HG02852 (cell line): ENCODE results near the gene DENND5A.
"Not testable (repeated sequence)": the region's sequence is repeated elsewhere in the genome, so short reads cannot be mapped to it uniquely, and the experiment has no call there.

Experiments used
- ATAC-seq: cut with Tn5 transposase; IDR thresholded peaks from one replicate; pipeline ENCODE4 v1.9.1; 2021; ENCODE audit warnings: mild to moderate bottlenecking, moderate library complexity; ENCODE audit not compliant: unreplicated experiment

The DENND5A gene

DNA sequence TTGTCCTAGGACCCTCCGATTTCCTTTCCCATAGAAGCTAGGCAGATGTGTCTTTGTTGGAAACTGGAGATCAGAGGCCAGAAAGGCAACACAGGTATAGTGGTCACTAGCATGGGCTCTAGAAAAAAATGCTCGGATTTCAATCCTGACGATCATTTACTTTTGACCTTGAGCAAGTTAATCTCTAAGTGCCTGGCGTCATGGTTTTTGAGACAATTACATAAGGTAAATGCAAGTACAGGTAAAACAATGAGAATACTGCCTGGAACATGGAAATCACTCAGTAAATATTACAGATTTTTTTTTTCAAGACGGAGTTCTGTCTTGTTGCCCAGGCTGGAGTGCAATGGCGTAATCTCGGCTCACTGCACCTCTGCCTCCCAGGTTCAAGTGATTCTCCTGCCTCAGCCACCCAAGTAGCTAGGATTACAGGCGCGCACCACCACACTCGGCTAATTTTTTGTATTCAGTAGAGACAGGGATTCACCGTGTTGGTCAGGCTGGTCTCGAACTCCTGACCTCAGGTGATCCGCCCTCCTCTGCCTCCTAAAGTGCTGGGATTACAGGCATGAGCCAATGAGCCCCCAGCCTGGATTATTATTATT, 1.1 kb upstream of the DENND5A start:
- no peak for ATAC-seq

DNA sequence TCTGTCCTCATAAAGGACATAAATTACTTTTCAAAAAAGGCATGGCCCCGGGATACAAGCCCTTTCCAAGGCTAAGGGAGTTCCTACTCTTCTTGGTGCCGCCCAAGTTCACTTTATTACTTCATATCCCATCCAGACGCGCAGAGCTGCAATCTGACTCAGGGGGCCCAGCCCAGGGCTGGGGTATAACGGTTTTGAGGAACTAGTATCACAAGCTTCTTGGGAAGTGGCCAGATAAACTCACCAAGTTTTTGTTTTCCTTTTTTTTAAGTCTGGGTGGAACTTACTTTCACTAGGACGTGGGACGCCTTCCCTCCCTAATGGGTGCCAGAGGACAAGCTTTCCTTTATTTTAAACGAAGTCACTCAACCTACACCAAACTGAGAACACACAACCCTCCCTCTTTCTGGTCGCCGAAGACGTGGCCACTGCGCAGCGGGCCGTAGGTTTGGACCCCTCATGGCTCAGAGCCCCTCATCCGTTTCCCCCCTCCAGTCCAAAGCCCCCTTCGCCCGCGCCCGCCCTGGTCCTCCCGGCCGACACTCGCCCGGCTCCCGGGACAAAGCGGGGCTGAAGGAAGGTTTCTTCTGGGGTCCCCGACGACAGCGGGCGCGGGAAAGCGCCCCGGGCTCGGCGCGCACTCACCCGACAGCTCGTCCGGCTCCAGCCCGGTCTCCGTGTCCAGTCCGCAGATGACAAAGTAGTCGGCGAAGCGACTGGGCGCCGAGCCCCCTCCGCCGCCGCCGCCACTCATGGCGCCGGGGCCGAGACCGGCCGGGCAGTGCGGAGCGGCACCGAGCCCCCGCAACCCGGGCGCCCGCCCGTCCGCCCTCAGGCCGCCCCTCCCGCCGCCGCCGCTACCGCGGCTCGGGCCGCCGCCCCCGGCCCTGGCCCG, 587 bp downstream of the DENND5A start:
- ATAC-seq = peak; percentile 13

DNA sequence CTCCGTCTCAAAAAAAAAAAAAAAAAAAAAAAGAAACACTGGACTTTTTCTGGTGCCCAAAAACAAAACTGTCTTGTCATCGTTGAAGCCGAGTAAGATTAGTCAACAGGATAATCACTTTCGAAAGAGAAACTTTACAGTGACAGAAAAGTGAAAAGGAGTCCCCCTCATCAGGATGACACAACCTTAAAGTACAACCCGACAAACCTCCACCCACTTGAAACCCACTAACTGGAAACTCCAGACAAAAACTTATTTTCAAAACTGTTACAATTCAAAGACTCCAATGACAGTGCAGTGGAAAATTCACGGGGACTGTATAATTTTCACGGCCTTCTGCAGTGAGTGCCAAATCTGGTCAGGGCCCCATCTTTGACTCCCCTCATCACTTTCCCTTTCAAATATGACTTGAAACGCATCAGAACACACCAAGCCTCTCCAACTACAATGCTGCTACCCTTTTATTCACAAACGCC, 1.3 kb downstream of the DENND5A start:
- peak; percentile 66 for ATAC-seq

DNA sequence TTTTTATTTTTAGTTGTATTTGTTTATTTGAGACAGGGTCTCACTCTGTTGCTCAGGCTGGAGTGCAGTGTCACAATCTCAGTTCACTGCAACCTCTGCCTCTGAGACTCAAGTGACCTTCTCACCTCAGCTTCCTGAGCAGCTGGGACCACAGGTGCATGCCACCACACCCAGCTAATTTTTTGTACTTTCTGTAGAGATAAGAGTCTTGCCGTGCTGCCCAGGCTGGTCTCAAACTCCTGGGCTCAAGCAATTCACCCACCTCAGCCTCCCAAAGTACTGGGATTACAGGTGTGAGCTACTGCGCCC, 4.4 kb downstream of the DENND5A start:
- ATAC-seq = not testable (repeated sequence)

DNA sequence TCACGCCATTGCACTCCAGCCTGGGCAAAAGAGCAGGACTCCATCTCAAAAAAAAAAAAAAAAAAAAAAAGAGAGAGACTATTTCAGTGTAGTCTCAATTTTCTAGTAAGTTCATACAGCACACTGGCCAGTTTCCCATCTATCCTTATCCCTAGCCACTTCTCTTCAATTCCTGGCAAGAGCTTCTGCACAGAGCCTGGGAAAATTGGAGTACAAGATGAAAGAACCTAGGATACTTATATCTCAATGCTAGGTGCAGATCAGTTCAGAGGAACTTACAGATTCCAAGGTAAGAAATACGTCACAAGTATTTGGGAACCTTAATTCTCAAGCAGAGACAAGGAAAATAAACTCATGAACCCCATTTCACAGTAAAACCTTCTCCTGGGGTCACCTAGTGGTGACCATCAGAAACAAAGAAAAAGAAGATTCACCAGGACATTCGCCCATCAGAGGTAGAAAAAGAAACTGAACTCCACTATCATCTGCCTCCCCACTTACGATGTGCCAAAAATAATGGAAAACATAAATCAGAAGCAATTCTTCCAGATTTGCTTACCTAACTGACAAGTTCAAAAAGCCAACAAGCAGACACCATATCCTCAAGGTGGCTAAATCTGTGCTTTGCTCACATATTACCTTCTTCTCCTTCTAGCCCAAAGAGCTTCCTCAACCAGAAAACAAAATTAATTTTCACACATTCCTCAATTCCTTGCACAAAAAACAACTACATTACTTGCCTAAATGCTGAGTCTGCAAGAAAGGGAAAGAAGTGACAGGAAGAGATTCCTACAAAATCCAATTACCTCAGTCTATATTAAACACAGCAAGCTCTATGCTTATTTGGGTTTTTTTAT, 4.9 kb downstream of the DENND5A start:
- no peak for ATAC-seq

DNA sequence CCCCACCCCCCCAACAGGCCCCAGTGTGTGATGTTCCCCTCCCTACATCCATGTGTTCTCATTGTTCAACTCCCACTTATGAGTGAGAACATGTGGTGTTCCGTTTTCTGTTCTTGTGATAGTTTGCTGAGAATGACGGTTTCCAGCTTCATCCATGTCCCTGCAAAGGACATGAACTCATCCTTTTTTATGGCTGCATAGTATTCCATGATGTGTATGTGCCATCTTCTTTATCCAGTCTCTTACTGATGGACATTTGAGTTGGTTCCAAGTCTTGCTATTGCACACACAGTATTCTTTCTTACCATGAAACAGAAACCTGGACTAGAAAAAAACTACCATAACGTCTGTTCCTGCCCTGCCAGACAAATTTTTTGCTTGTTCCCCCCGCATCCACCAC, 6.9 kb downstream of the DENND5A start:
- not testable (repeated sequence) for ATAC-seq

DNA sequence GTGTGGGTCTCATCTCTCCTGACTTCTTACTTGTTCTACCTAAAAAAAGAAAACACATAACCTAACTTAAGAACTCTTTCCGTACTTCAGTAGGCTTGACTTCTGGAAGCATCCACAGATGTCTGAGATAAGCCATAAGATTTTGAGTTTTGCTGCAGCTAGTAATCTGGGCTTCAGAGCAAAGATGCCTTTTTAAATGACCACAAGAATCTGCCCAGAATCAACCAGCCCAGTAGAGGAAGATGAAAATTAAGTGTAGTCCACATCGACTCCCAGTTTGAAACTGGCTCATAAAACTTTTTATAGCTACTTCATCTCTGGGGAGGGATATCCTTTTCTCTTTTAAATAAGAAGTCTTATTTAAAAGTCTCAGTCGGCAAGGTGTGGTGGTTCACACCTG, 10.7 kb downstream of the DENND5A start:
- no peak for ATAC-seq

DNA sequence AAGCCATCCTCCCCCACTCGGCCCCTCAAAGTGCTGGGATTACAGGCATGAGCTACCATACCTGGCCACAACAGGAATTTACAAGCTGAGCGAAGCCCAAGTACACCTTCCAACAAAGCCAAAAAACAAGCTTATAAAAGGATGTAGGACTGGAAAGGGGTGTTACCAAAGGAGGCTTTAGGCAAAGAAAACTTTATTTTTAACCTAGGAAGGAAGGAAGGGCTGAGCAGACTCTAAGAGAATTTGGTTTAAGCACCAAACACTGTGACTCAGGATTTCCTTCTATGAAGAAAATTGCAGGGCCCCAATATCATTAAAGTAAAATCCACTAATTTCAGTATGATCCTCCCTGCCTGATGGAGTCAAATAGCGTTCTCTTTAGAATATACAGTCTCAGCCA, 12.1 kb downstream of the DENND5A start:
- ATAC-seq = no peak

DNA sequence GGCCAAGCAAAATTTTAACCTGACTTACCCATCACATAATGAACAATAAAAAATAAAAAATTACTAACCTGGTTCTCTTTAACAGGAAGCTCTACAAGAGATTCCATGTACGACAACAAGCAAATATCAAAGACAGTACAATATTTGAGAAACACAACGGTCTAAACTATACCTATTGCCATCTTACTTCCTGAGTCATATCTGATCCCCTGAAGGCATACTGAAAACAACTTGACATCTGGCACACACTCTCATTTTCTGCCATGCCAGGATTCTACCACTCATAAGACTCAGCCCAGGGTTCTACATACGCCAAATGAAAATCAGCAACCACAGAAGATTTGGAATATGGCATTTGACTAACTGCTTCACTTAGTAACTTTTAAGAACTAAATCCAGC, 13.8 kb downstream of the DENND5A start:
- no peak for ATAC-seq

DNA sequence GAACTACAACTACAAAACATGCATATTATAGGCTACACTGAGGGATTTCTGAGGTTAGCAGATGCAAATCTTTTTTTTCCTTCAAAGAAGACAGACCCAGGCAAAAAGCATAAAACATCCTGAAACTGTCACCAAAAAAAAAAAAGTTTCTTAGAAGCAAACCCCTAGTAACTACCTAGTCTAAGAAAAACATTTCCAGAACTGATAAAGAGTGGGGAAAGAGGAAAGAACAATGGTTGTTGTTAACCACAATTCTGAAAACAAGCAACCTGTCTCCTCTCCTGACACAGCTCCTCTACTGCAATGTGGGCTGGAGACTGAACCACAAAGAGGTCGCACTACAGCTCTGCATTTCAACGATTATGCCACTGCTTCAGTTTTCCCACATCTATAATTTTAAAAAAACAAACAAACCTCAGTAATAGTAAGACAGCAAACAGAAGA, 15.0 kb downstream of the DENND5A start:
- peak; percentile 82 for ATAC-seq

DNA sequence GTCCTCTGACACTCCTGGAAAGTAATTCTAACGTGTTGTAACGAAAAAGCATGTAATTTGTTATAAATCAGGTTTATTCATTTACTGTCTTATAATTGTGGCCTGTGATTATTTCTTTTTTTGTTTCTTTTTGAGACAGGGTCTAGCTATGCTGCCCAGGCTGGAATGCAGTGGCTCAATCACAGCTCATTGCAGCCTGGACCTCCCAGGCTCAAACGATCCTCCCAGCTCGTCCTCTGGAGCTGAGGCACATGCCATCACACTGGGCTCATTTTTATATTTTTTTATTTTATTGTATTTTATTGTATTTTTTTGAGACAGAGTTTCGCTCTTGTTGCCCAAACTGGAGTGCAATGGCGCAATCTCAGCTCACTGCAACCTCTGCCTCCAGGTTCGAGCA, 15.9 kb downstream of the DENND5A start:
- ATAC-seq = no peak

DNA sequence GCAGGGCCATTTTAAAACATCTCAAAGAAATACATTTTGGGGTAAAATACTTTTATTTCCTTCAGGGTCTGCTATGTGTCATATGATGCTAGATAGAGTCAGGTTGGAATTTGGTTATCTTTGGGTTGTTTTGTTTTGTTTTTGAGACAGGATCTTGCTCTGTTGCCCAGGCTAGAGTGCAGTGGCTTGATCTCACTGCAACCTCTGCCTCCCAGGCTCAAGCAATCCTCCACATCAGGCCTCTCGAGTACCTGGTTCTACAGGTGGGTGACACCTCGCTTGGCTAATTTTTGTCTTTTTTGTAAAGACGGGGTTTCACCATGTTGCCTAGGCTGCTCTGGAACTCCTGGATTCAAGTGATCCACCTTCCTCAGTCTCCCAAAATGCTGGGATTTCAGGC, 17.3 kb downstream of the DENND5A start:
- no peak for ATAC-seq

DNA sequence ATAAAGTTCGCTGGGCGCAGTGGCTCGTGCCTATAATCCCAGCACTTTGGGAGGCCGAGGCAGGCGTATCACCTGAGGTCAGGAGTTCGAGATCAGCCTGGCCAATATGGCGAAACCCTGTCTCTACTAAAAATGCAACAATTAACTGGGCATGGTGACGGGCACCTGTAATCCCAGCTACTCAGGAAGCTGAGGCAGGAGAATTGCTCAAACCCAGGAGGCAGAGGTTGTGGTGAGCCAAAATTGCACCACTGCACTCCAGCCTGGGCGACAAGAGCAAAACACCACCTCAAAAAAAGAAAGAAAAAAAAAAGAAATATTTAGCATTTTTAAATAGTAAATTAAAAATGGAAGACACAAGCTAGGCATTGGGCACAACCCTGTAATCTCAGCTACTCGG, 28.9 kb downstream of the DENND5A start:
- not testable (repeated sequence) for ATAC-seq

DNA sequence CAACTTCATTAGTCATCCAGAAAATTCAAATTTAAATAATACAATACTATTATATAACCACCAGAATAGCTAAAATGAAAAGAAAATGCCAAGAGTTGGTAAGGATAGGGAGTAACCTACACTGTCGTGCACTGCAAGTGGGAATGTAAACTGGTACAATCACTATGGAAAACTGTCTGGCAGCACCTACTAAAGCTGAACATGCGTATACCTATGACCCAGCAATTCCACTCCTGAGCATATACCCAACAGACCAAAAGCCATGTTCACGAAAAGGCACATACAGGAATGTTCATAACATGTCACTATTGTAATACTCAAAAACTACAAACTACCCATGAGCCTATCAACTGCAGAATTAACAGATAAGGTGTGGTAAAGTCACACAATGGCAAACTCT, 32.7 kb downstream of the DENND5A start:
- ATAC-seq = no peak

DNA sequence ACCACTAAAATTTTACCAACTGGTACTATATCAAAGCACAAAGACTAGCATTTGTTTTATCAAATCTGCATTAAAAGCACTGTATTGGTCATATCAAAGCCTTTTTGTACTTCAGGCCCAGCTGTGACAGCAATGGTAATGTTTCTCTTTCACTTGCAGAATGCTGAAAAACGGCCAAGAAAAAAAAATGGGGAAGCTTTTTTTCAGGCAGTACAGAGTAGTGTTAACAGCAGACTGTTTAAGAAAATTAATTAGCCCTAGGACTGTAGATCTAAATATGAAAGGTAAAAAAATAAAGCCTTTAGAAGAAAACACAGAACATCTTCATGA, 33.3 kb downstream of the DENND5A start:
- ATAC-seq = peak; percentile 66

DNA sequence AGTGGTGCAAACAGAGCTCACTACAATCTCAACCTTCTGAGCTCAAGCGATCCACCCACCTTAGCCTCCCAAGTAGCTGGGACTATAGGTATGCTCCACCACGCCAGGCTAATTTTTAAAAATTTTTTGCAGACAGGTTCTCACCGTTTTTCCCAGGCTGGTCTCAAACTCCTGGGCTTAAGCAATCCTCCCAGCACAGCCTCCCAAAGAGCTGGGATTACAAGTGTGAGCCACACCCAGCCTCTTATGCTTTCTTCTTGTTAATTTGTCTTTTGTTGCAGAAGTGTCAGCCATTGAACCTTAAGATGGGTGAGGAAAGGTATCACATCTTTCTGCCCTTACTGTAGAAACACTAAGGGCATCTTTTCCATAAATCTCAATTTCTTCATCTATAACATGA, 34.9 kb downstream of the DENND5A start:
- ATAC-seq = no peak

DNA sequence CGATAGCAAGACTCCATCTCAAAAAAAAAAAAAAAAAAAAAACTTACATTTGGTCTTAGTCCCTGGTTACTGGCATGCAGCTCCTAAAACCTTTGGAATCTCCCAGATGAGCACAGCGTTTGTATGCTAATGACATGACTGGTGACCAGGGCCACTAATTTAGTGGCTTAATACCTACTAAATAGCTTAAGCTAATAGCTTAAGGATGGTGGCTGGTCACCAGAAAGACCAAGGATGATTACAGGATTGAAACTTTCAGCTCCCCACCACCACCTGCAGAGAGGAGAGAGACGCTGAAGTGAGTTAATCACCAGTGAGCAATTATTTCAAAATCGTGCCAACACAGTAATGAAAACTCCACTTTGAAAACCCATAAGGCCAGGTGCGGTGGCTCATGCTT, 37.1 kb downstream of the DENND5A start:
- ATAC-seq = no peak

DNA sequence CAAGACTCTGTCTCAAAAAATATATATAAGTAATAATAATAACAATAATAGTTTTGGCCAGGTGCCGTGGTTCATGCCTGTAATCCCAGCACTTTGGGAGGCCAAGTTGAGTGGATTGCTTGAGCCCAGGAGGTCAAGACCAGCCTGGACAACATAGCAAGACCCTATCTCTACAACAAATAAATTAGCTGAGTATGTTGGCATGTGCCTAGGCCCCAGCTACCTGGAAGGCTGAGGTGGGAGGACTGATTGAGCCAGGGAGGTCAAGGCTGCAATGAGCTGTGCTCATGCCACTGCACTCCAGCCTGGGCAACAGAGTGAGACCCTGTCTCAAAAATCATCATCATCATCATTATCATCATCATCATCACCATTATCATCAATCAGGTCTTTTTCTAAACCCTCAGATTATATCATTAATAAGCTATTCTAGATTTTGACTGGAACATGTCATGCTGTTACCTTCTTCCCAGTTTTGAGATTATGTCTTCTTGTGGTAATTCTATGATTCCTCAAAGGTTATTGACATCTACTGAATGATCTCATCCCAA, 39.3 kb downstream of the DENND5A start:
- ATAC-seq = no peak

DNA sequence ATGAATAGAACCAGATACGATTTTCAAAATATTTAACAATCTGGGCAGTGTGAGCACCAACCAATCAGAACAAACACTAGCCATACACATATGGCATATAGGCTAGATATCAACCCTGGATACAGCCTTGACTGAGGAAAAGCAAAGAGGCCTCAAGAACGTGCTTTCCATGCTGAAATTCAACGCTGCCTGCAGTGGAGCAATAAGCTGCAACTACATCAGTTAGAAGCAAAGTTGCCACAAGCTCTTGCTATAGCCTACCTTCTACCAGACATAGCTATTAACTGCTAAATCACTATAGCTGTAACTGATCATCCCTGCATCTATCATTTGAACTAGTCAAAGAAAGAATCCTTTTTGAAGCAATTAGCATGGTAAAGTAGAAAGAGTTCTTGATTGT, 42.5 kb downstream of the DENND5A start:
- ATAC-seq = no peak

DNA sequence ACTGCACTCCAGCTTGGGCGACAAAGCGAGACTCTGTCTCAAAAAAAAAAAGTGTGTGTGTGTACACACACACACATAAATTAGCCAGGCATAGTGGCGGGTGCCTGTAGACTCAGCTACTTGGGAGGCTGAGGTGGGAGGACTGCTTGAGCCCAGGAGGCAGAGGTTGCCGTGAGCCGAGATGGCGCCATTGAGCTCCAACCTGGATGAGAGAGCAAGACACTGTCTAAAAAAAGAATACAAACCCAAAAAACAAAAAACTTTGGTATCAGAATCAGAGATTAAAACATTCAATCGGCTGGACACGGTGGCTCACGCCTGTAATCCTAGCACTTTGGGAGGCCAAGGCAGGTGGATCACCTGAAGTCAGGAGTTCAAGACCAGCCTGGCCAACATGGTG, 44.3 kb downstream of the DENND5A start:
- not testable (repeated sequence) for ATAC-seq

DNA sequence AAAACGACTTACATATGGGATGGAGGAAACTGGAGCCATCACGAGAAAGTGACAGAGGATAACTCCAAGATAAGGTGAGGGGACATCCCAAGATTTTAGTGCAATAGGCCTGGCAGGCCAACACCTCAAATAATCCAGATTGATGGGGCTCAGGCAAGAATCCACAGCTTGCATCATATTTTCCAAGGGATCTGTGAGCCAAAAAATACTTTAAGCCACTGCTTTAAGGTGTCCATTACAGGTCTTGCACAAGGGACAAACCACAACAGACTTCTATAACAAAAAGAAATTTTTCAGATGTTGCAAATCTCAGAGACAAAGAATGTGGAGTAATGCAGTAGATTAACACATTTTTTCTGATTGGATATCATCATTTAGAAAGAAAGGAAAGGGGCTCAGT, 45.6 kb downstream of the DENND5A start:
- no peak for ATAC-seq
